ENCODE results near the gene HSPBAP1. TPM values are rescaled to one million over a fixed set of nuclear protein-coding genes. Genes with fewer than 3 reads are reported as not detected.

The HSPBAP1 gene
- total RNA-seq, 1 experiment from 2014 or later = 9.8 TPM

DNA sequence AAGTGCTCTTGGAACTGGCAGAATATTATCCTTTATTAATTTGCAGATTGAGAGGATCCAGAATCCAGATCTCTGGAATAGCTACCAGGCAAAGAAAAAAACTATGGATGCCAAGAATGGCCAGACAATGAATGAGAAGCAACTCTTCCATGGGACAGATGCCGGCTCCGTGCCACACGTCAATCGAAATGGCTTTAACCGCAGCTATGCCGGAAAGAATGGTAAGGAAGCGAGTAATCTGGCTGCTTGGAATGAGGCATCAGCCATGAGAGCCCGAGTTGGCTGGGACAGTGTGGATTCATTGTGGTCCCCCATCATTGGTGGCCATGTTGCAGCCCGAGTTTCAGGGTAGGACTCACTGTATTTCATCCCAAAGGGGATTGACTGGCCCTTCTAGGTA lies 65.9 kb downstream of the HSPBAP1 start:
- no CpG with 5 or more reads among the region's 9 CpGs for WGBS (ENCODE audit: extremely low coverage, insufficient read length, low lambda C conversion rate)
- H4K5ac ChIP-seq (ENCODE audit: insufficient read length, low read depth, low read length) = no peak overlapping the region
- H3K27ac Mint-ChIP-seq = no peak overlapping the region
- H2BK20ac ChIP-seq (ENCODE audit: low read depth, low read length, poor library complexity, severe bottlenecking) = no peak overlapping the region
- H3K4me2 ChIP-seq (ENCODE audit: insufficient read depth, insufficient read length, low read length) = no peak overlapping the region
- no peak overlapping the region for H2BK12ac ChIP-seq (ENCODE audit: insufficient read length, low read depth, low read length)
- H4K20me1 ChIP-seq (ENCODE audit: control insufficient read depth, insufficient read depth, insufficient read length) = no peaks in the 10 kb centered on the region
- no peak overlapping the region for H2BK5ac ChIP-seq (ENCODE audit: insufficient read length, low read length)
- no peak overlapping the region for H2AFZ ChIP-seq (ENCODE audit: low read length)
- H3K18ac ChIP-seq (ENCODE audit: insufficient read length, low read depth, low read length) = no peak overlapping the region
- H3K14ac ChIP-seq (ENCODE audit: insufficient read depth, low read length) = no peak overlapping the region
- H3K79me2 ChIP-seq (ENCODE audit: insufficient read depth, low read length) = no peaks in the 10 kb centered on the region
- no peak overlapping the region for H2AK5ac ChIP-seq (ENCODE audit: insufficient read length, low read length)
- H3K9me3 Mint-ChIP-seq = peaks cover 27 to 37% of the 10 kb centered on the region in 2 experiments
- no peaks in the 10 kb centered on the region for H3K23me2 ChIP-seq (ENCODE audit: insufficient read length, low read depth, low read length, poor library complexity, severe bottlenecking)
- no peak overlapping the region for H3K4me3 Mint-ChIP-seq
- TF ChIP-seq CTCF (conservative IDR thresholded peaks at IDR 0.05) = no peak
- no peak overlapping the region for H2BK120ac ChIP-seq (ENCODE audit: low read depth, low read length, poor library complexity, severe bottlenecking)
- H3K4ac ChIP-seq (ENCODE audit: low read depth, low read length) = no peak overlapping the region
- no peak for DNase-seq
- H3K4me1 ChIP-seq (ENCODE audit: insufficient read depth, low read length) = no peaks in the 10 kb centered on the region
- H3K9me3 ChIP-seq (ENCODE audit: control insufficient read depth, low read depth, low read length) = no peaks in the 10 kb centered on the region
- no peak overlapping the region for H4K8ac ChIP-seq (replicated peaks; ENCODE audit: insufficient read length, low read depth, low read length)
- H3K9ac ChIP-seq (ENCODE audit: extremely low read depth, insufficient read length, low read length) = no peak overlapping the region
- H3K27me3 ChIP-seq (ENCODE audit: insufficient read depth, low read length) = no peaks in the 10 kb centered on the region
- H3K79me1 ChIP-seq (ENCODE audit: insufficient read depth, low read depth, low read length, poor library complexity, severe bottlenecking) = no peaks in the 10 kb centered on the region
- no peak overlapping the region for H2BK15ac ChIP-seq (ENCODE audit: low read depth, low read length)
- peaks cover 9 to 32% (median 27%) of the 10 kb centered on the region in 3 experiments for H3K36me3 Mint-ChIP-seq (ENCODE audit: insufficient read depth in 1 of 3, low read depth in 3 of 3)
- peaks cover 8 to 9% of the 10 kb centered on the region in 2 experiments for H3K4me1 Mint-ChIP-seq
- no peaks in the 10 kb centered on the region for H3K27me3 Mint-ChIP-seq (ENCODE audit: low read depth)
- no peak overlapping the region for H3K23ac ChIP-seq (ENCODE audit: insufficient read length, low read depth, low read length)
- H3K56ac ChIP-seq (ENCODE audit: insufficient read length, low read depth, low read length) = no peak overlapping the region
- no peak overlapping the region for H3K27ac ChIP-seq (ENCODE audit: insufficient read length, low read depth, low read length)
- H4K91ac ChIP-seq (ENCODE audit: insufficient read length, low read depth, low read length) = no peak overlapping the region
- H3T11ph ChIP-seq (ENCODE audit: low read length) = no peak overlapping the region

Measured in H9 (cell line).